Prostate gland (tissue), 2 donors: ENCODE measurements around the gene CARD18.

ENCODE experiments used
- POLR2AphosphoS5 ChIP-seq: sonication (generic); formaldehyde crosslinking; IDR thresholded peaks from one replicate; pipeline ENCODE4 v1.6.1; 2017; ENCODE audit warnings: antibody characterized with exemption
- TF ChIP-seq, protein P1 (sequence below), 4 experiments: fragments of 200-600 bp in 2 of 4; fragments of 450-650 bp in 2 of 4; sonication (generic) in 2 of 4; IDR thresholded peaks; 1 replicate in 3 of 4; 2 replicates in 1 of 4; pipeline ENCODE4 v1.5.1; 2016 to 2019; ENCODE audit warnings: antibody characterized with exemption in 4 of 4, mild to moderate bottlenecking in 2 of 4, moderate library complexity in 2 of 4

DNA sequence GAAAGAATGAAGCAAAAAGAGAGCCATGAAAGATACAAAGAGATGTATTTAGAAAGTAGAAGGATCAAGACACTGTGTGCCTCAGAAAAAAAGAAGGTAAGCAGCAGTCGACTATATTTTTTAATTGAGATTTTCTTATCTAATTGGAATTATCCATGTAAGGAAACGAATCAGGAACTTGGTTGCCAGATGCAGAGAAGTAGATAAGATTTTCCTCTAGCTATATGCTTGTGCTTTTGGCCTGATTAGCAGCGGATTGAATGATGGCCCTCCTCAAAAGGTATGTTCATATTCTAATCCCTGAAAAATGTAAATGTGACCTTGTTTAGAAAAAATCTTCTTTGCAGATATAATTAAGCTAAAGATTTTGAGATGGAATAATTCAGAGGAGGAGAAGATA lies 43.9 kb upstream of the CARD18 start:
- TF ChIP-seq, protein P1, sequence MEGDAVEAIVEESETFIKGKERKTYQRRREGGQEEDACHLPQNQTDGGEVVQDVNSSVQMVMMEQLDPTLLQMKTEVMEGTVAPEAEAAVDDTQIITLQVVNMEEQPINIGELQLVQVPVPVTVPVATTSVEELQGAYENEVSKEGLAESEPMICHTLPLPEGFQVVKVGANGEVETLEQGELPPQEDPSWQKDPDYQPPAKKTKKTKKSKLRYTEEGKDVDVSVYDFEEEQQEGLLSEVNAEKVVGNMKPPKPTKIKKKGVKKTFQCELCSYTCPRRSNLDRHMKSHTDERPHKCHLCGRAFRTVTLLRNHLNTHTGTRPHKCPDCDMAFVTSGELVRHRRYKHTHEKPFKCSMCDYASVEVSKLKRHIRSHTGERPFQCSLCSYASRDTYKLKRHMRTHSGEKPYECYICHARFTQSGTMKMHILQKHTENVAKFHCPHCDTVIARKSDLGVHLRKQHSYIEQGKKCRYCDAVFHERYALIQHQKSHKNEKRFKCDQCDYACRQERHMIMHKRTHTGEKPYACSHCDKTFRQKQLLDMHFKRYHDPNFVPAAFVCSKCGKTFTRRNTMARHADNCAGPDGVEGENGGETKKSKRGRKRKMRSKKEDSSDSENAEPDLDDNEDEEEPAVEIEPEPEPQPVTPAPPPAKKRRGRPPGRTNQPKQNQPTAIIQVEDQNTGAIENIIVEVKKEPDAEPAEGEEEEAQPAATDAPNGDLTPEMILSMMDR (IDR thresholded peaks at IDR 0.05), result no peak
- TF ChIP-seq POLR2AphosphoS5, result no peak
